ENCODE measurements around the gene IMMT. TPM values are rescaled to one million over a fixed set of nuclear protein-coding genes. Genes with fewer than 3 reads are reported as not detected.
"Not testable (repeated sequence)": the region's sequence is repeated elsewhere in the genome, so short reads cannot be mapped to it uniquely, and the experiment has no call there.

The IMMT gene
- total and polyA plus RNA-seq, 2 experiments from 2014 or later = 107 to 196 TPM

GRCh38 chr2:86230961-86231360 is 35.7 kb upstream of the IMMT start:
- TF ChIP-seq CTCF (IDR thresholded peaks at IDR 0.05; ENCODE audit: low read depth, low read length) = no peak
- no peak overlapping the region for H3K27ac ChIP-seq
- H3K36me3 ChIP-seq = no peaks in the 10 kb centered on the region
- no peak overlapping the region for H3K4me3 ChIP-seq
- DNase-seq (ENCODE audit: low read depth in 1 of 2, low spot score in 1 of 2) = no peak
- no peaks in the 10 kb centered on the region for H3K9me3 ChIP-seq (ENCODE audit: low read depth)
- H3K27me3 ChIP-seq = no peaks in the 10 kb centered on the region
- peaks cover 7% of the 10 kb centered on the region for H3K4me1 ChIP-seq (ENCODE audit: low read depth)

- Histone ChIP-seq H3K4me3 (no peak overlapping the region), H3K27me3 (no peaks in the 10 kb centered on the region), H3K9me3 (ENCODE audit: low read depth) (no peaks in the 10 kb centered on the region), H3K27ac (no peak overlapping the region), H3K4me1 (ENCODE audit: low read depth) (no peaks in the 10 kb centered on the region), H3K36me3 (no peaks in the 10 kb centered on the region)
- no peak for DNase-seq (ENCODE audit: low read depth in 1 of 2, low spot score in 1 of 2)
- no peak for TF ChIP-seq CTCF (IDR thresholded peaks at IDR 0.05; ENCODE audit: low read depth, low read length)
Measured at GRCh38 chr2:86229221-86229620, 34.0 kb upstream of the IMMT start.

GRCh38 chr2:86228574-86228973 is 33.3 kb upstream of the IMMT start:
- H3K27ac ChIP-seq; H3K36me3 ChIP-seq; H3K4me1 ChIP-seq (ENCODE audit: low read depth); H3K27me3 ChIP-seq; DNase-seq (ENCODE audit: low read depth in 1 of 2, low spot score in 1 of 2); H3K9me3 ChIP-seq (ENCODE audit: low read depth); H3K4me3 ChIP-seq: not testable (repeated sequence)

GRCh38 chr2:86227685-86228084 is 32.4 kb upstream of the IMMT start:
- H3K27ac ChIP-seq = no peak overlapping the region
- DNase-seq (ENCODE audit: low read depth in 1 of 2, low spot score in 1 of 2) = no peak
- H3K27me3 ChIP-seq = no peaks in the 10 kb centered on the region
- H3K36me3 ChIP-seq = no peaks in the 10 kb centered on the region
- TF ChIP-seq CTCF (IDR thresholded peaks at IDR 0.05; ENCODE audit: low read depth, low read length) = no peak
- no peak overlapping the region for H3K4me3 ChIP-seq
- peaks cover 13% of the 10 kb centered on the region for H3K4me1 ChIP-seq (ENCODE audit: low read depth)
- no peaks in the 10 kb centered on the region for H3K9me3 ChIP-seq (ENCODE audit: low read depth)

- H3K27me3 ChIP-seq = no peaks in the 10 kb centered on the region
- peaks cover 20% of the 10 kb centered on the region for H3K4me1 ChIP-seq (ENCODE audit: low read depth)
- TF ChIP-seq CTCF (IDR thresholded peaks at IDR 0.05; ENCODE audit: low read depth, low read length) = no peak
- no peak overlapping the region for H3K4me3 ChIP-seq
- H3K9me3 ChIP-seq (ENCODE audit: low read depth) = no peaks in the 10 kb centered on the region
- H3K27ac ChIP-seq = no peak overlapping the region
- DNase-seq (ENCODE audit: low read depth in 1 of 2, low spot score in 1 of 2) = no peak
- no peaks in the 10 kb centered on the region for H3K36me3 ChIP-seq
Measured at GRCh38 chr2:86226636-86227520, 31.6 kb upstream of the IMMT start.

GRCh38 chr2:86226070-86226469 is 30.8 kb upstream of the IMMT start:
- Histone ChIP-seq H3K27ac (no peak overlapping the region), H3K4me3 (no peak overlapping the region), H3K4me1 (ENCODE audit: low read depth) (peaks cover 20% of the 10 kb centered on the region), H3K27me3 (no peaks in the 10 kb centered on the region), H3K36me3 (no peaks in the 10 kb centered on the region), H3K9me3 (ENCODE audit: low read depth) (no peaks in the 10 kb centered on the region)
- no peak for TF ChIP-seq CTCF (IDR thresholded peaks at IDR 0.05; ENCODE audit: low read depth, low read length)
- no peak for DNase-seq (ENCODE audit: low read depth in 1 of 2, low spot score in 1 of 2)

All from cardiac muscle cell (in vitro differentiated cells and primary cell).